ENCODE results near the gene B4GALNT4. TPM values are rescaled to one million over a fixed set of nuclear protein-coding genes. Genes with fewer than 3 reads are reported as not detected.

The B4GALNT4 gene
- total RNA-seq, 6 experiments from 2014 or later: 0.05 to 0.07 TPM; not detected in 4

DNA sequence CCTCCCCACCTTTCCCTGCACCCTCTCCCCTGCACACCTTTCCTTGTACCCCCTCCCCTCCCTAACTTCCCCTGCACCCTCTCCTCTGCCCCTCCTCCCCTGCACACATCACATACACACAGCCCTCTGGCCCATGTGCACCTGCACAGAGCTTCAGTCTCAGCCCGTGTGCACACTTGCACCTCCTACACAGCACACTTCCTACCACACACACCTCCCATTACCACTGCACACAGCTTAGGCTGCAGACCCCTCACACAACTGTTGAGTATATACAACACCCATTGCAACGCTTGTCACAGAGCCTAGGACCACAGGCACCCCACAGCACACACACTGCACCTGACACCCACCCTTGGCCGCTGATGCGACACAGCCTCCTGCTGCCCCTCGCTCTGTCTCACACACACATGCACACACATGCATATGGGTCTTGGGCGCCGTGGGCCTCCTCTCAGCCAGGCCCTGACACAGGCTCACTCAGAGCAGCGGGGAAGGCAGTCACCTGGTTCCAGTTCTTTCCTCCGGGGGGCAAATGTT lies 45.1 kb downstream of the B4GALNT4 start:
- ATAC-seq (no peak), DNase-seq (peak in 2 of 3 donors; percentile 22 to 49)
- Histone ChIP-seq H3K4me1 (peaks cover 0 to 14% (median 2%) of the 10 kb centered on the region in 4 donors), H3K27ac (no peak overlapping the region), H3K9me3 (no peaks in the 10 kb centered on the region), H3K27me3 (no peaks in the 10 kb centered on the region), H3K36me3 (no peaks in the 10 kb centered on the region), H3K4me3 (peak overlapping the region in 2 of 3 donors; percentile 27 to 38)
- TF ChIP-seq POLR2A (IDR thresholded peaks at IDR 0.05): no peak
- TF ChIP-seq, protein P1, sequence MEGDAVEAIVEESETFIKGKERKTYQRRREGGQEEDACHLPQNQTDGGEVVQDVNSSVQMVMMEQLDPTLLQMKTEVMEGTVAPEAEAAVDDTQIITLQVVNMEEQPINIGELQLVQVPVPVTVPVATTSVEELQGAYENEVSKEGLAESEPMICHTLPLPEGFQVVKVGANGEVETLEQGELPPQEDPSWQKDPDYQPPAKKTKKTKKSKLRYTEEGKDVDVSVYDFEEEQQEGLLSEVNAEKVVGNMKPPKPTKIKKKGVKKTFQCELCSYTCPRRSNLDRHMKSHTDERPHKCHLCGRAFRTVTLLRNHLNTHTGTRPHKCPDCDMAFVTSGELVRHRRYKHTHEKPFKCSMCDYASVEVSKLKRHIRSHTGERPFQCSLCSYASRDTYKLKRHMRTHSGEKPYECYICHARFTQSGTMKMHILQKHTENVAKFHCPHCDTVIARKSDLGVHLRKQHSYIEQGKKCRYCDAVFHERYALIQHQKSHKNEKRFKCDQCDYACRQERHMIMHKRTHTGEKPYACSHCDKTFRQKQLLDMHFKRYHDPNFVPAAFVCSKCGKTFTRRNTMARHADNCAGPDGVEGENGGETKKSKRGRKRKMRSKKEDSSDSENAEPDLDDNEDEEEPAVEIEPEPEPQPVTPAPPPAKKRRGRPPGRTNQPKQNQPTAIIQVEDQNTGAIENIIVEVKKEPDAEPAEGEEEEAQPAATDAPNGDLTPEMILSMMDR (IDR thresholded peaks at IDR 0.05): no peak
- intact Hi-C loops (cut with DNase I): no loop called here
- WGBS (ENCODE audit: insufficient coverage, low coverage, low lambda C conversion rate, missing lambda C conversion rate): 49% methylated on average over 6 of the region's 9 CpGs

DNA sequence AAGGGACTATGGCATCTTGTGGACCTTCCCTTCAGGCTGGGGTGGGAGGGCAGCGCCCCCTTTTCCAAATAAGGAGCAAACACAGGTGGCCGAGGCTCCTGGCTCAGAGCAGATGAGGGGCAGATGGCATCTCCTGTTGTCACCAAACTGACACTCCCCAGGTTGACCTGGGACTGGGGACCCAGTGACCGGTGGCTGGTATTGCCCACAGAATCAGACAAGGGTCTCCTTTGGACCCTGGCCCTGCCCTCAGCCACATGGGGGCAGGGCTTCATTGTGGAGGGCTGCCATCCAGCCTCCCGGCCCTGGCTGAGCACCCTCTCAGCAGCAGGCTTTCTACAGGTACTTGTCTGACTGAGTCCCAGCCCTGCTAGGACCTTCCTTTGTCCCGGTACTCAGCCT lies 46.3 kb downstream of the B4GALNT4 start:
- Histone ChIP-seq H3K36me3 (no peaks in the 10 kb centered on the region), H3K9me3 (no peaks in the 10 kb centered on the region), H3K27ac (peak overlapping the region in 2 of 3 donors; percentile 62 to 71), H3K27me3 (no peaks in the 10 kb centered on the region), H3K4me1 (peaks cover 0 to 8% (median 0%) of the 10 kb centered on the region in 4 donors), H3K4me3 (peak overlapping the region in 1 of 3 donors; percentile 60)
- no peak for ATAC-seq
- WGBS (ENCODE audit: insufficient coverage, low coverage, low lambda C conversion rate, missing lambda C conversion rate): no CpG with 5 or more reads among the region's 5 CpGs
- intact Hi-C loops (cut with DNase I): no loop called here
- DNase-seq: peak in 2 of 3 donors; percentile 19 to 47
- TF ChIP-seq, protein P1 (IDR thresholded peaks at IDR 0.05): no peak
- TF ChIP-seq POLR2A (IDR thresholded peaks at IDR 0.05): no peak

DNA sequence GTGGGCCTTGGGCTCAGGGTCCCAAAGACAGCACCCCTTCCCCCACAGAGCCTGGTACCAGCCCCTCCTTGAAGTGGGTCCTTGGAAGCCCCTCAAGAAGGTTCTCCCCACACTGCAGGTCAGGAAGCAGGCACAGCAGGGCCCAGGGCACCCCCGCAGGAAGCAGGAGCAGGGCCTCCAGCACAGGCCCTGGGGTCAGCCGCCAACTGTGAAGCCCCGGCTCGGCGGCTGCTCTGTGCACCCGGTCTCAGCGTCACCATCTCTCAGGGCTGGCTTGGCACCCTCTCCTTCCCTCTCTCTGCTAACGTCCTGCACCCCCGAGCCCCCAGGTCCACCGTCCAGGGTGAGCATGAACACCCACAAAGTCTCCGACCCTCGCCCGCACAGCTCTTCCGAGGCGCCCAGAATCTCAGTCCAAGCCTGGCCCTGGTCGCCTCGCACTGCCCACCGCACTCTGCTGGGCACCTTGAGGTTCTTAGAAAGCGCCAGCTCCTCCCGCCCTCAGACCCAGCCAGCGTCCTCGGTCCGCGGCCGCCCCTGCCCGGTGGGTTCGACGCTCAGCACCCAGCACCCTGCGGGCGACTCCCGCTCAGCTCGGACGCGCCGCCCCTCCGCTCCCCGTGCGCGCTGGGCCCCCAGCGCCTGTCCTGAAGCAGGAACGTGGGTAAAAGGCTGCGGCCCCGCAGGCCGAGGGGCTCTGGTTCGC lies 46.9 kb downstream of the B4GALNT4 start:
- DNase-seq (peak in 2 of 3 donors; percentile 23 to 55), ATAC-seq (peak in 2 of 4 donors; percentile 2)
- intact Hi-C loops (cut with DNase I): no loop called here
- Histone ChIP-seq H3K27ac (peak overlapping the region; percentile 50 to 71 (median 62)), H3K36me3 (no peaks in the 10 kb centered on the region), H3K4me3 (peak overlapping the region; percentile 39 to 61 (median 60)), H3K4me1 (peaks cover 0 to 8% (median 0%) of the 10 kb centered on the region in 4 donors), H3K27me3 (no peaks in the 10 kb centered on the region), H3K9me3 (no peaks in the 10 kb centered on the region)
- TF ChIP-seq, protein P1 (IDR thresholded peaks at IDR 0.05): no peak
- peak; percentile 37 for TF ChIP-seq POLR2A (IDR thresholded peaks at IDR 0.05)
- 11% methylated on average over 5 of the region's 45 CpGs for WGBS (ENCODE audit: insufficient coverage, low coverage, low lambda C conversion rate, missing lambda C conversion rate)

DNA sequence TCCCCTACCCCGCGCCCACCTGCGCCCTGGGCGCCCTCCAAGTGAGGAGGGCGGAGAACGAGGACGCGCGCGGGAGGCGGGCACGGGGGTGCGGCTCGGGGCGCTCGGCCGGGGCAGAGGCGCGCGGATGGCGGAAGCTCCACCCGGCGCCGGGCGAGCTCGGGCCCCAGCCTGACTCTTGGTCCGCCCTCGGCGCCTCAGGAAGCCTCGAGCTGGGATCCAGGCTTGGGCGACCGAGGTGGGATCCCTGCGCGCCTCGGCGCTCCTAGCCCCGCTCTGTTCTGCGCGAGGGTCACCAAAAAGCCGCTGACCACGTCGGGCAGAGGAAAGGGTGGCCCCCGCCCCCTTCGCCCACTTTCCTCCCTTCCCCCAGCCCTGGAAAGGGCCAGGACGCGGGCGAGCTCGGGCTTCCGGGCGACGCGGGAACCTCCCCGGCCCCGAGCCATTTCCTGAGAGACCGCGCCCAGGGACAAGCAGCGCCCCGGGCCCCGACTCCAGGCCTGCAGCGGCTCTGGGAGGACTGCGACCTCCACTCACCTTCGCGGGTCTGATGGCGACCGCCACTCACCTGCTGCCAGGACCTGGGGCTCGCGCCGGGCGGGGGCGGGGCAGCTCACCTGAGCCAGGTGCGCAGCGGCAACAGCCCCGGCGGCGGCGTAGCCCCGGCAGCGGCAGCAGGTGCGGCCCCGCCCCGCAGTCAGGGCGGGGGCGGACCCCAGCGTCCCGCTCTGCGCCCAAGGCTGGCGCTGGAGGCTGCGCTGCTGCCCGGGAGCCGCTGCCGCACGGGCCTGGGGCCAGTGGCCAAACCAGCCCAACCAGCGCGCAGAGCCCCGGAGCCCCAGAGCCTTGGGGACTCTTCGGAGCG lies 47.7 kb downstream of the B4GALNT4 start:
- peak; percentile 57 to 70 (median 67) for ATAC-seq
- Histone ChIP-seq H3K4me1 (peaks cover 0 to 8% (median 0%) of the 10 kb centered on the region in 4 donors), H3K27me3 (no peaks in the 10 kb centered on the region), H3K9me3 (no peaks in the 10 kb centered on the region), H3K27ac (peak overlapping the region; percentile 50 to 71 (median 62)), H3K4me3 (peak overlapping the region; percentile 39 to 61 (median 60)), H3K36me3 (no peaks in the 10 kb centered on the region)
- TF ChIP-seq, protein P1 (IDR thresholded peaks at IDR 0.05): no peak
- peak; percentile 18 for TF ChIP-seq POLR2A (IDR thresholded peaks at IDR 0.05)
- intact Hi-C loops (cut with DNase I): no loop called here
- 0% methylated on average over 1 of the region's 97 CpGs for WGBS (ENCODE audit: insufficient coverage, low coverage, low lambda C conversion rate, missing lambda C conversion rate)
- peak in 2 of 3 donors; percentile 49 to 59 for DNase-seq
